Measurements from ENCODE around the gene PRDM16. TPM values are rescaled to one million over a fixed set of nuclear protein-coding genes. Genes with fewer than 3 reads are reported as not detected.

Gene PRDM16
- total and polyA plus RNA-seq, 2 donors (not counting 1 experiment from before 2014, with no cell fraction given) = 0.03 to 0.12 TPM

DNA sequence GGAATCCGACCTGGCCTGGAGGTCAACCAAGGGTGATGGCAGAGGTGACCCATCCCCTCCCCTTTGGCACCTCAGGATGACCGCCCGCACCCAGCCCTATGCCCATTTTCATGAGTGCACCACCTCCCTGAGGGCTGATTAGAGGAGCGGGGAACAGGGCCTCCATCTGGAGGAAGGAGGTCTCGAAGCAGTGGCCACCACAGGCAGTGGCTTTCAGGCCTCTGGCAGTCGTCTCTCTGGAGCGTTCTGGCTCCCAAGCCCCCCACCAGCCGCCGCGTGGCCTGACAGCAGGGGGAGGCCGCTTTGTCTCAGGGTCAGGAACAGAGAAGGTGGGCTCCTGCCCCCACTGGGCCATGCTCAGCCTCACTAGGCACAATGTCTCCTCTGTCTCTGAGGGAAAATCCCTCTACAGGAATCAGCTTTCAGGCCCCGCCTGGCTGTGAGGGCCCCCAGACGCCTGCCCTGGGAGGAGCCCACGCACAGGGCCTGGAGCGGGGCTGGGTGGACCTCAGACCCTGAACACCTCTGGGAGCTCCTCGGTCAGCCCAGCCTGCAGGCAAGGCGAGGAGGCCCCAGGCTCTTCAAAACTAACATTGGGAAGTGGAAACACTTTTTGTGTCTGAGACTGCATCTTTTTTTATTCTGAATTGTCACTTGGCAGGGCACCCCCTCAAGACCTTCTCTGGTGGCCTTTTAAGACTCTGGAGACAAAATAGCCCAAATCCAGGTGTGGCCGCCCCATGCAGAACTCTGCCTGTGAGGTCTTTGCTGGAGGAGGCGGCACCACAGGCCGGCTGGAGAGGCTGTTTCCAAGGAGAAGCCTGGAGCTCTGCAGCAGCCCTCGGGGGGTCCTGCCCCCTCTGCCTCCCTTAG, 257.7 kb downstream of the PRDM16 start:
- H3K4me1 ChIP-seq (ENCODE audit: control insufficient read depth in 2 of 2, insufficient read depth in 2 of 2, low read length in 2 of 2) = no peaks in the 10 kb centered on the region
- H3K27me3 Mint-ChIP-seq = no peaks in the 10 kb centered on the region
- no peaks in the 10 kb centered on the region for H3K4me1 Mint-ChIP-seq
- H3K27me3 ChIP-seq (replicated peaks in 1 of 4; ENCODE audit: control extremely low read depth in 1 of 4, control insufficient read depth in 3 of 4, insufficient read depth in 4 of 4, low read length in 3 of 4) = peaks cover 0 to 5% (median 0%) of the 10 kb centered on the region in 4 experiments
- H2AFZ ChIP-seq (ENCODE audit: insufficient read depth, low read depth, low read length, poor library complexity, severe bottlenecking) = no peak overlapping the region
- no peak overlapping the region for H3K27ac Mint-ChIP-seq
- no peak overlapping the region for H3K4me2 ChIP-seq (replicated peaks; ENCODE audit: low read depth, low read length, poor library complexity, severe bottlenecking)
- no peak overlapping the region for H3K4me3 Mint-ChIP-seq
- CTCF ChIA-PET = no interaction called here
- H3K79me2 ChIP-seq (ENCODE audit: control insufficient read depth, insufficient read depth, low read length) = no peaks in the 10 kb centered on the region
- no peaks in the 10 kb centered on the region for H3K36me3 ChIP-seq (replicated peaks in 1 of 2; ENCODE audit: control extremely low read depth in 1 of 2, control insufficient read depth in 1 of 2, extremely low read depth in 1 of 2, insufficient read depth in 2 of 2, low read length in 1 of 2)
- DNase-seq (no peak), ATAC-seq (ENCODE audit: low read depth) (no peak)
- H3K4me3 ChIP-seq (ENCODE audit: control extremely low read depth in 1 of 5, extremely low read depth in 1 of 5, insufficient read depth in 1 of 5, low read depth in 2 of 5, low read length in 4 of 5) = no peak overlapping the region
- no peak for TF ChIP-seq EZH2 (IDR thresholded peaks at IDR 0.05; ENCODE audit: borderline replicate concordance, insufficient read depth, low read depth, low read length, poor library complexity, severe bottlenecking)
- no peak for TF ChIP-seq CTCF (IDR thresholded peaks at IDR 0.05)
- POLR2A ChIA-PET = no interaction called here
- H3K27ac ChIP-seq (ENCODE audit: low read length in 2 of 2) = no peak overlapping the region
- H3K9me3 ChIP-seq (ENCODE audit: control extremely low read depth in 1 of 3, control insufficient read depth in 2 of 3, insufficient read depth in 1 of 3, low read length in 2 of 3) = peaks cover 0 to 10% (median 0%) of the 10 kb centered on the region in 3 donors
- H3K9ac ChIP-seq (ENCODE audit: low read length) = no peak overlapping the region
- intact Hi-C loops (cut with micrococcal nuclease) = no loop called here
- no peaks in the 10 kb centered on the region for H3K9me3 Mint-ChIP-seq (ENCODE audit: insufficient read depth)
- WGBS (ENCODE audit: insufficient coverage) = 87% methylated on average over 19 of the region's 21 CpGs
- no peaks in the 10 kb centered on the region for H4K20me1 ChIP-seq (ENCODE audit: control insufficient read depth, insufficient read depth, low read length, poor library complexity, severe bottlenecking)

GRCh38 chr1:3327389-3327702, 258.3 kb downstream of the PRDM16 start:
- Mint-ChIP-seq H3K27ac (no peak overlapping the region), H3K4me3 (no peak overlapping the region), H3K4me1 (no peaks in the 10 kb centered on the region), H3K27me3 (no peaks in the 10 kb centered on the region), H3K9me3 (ENCODE audit: insufficient read depth) (no peaks in the 10 kb centered on the region)
- no peak for DNase-seq
- Histone ChIP-seq H3K4me2 (replicated peaks; ENCODE audit: low read depth, low read length, poor library complexity, severe bottlenecking) (no peak overlapping the region), H2AFZ (ENCODE audit: insufficient read depth, low read depth, low read length, poor library complexity, severe bottlenecking) (no peak overlapping the region), H3K9me3 (ENCODE audit: control extremely low read depth in 1 of 3, control insufficient read depth in 2 of 3, insufficient read depth in 1 of 3, low read length in 2 of 3) (peaks cover 0 to 10% (median 0%) of the 10 kb centered on the region in 3 donors), H3K27me3 (replicated peaks in 1 of 4; ENCODE audit: control extremely low read depth in 1 of 4, control insufficient read depth in 3 of 4, insufficient read depth in 4 of 4, low read length in 3 of 4) (peaks cover 0 to 5% (median 0%) of the 10 kb centered on the region in 4 experiments), H3K79me2 (ENCODE audit: control insufficient read depth, insufficient read depth, low read length) (no peaks in the 10 kb centered on the region), H3K9ac (ENCODE audit: low read length) (no peak overlapping the region), H3K27ac (ENCODE audit: low read length in 2 of 2) (no peak overlapping the region), H3K4me3 (ENCODE audit: control extremely low read depth in 1 of 5, extremely low read depth in 1 of 5, insufficient read depth in 1 of 5, low read depth in 2 of 5, low read length in 4 of 5) (no peak overlapping the region), H3K36me3 (replicated peaks in 1 of 2; ENCODE audit: control extremely low read depth in 1 of 2, control insufficient read depth in 1 of 2, extremely low read depth in 1 of 2, insufficient read depth in 2 of 2, low read length in 1 of 2) (no peaks in the 10 kb centered on the region), H4K20me1 (ENCODE audit: control insufficient read depth, insufficient read depth, low read length, poor library complexity, severe bottlenecking) (no peaks in the 10 kb centered on the region), H3K4me1 (ENCODE audit: control insufficient read depth in 2 of 2, insufficient read depth in 2 of 2, low read length in 2 of 2) (no peaks in the 10 kb centered on the region)
- WGBS (ENCODE audit: insufficient coverage) = 85% methylated on average over 15 of the region's 15 CpGs
- ChIA-PET CTCF (no interaction called here), POLR2A (no interaction called here)
- no peak for TF ChIP-seq CTCF (IDR thresholded peaks at IDR 0.05)
- no peak for TF ChIP-seq EZH2 (IDR thresholded peaks at IDR 0.05; ENCODE audit: borderline replicate concordance, insufficient read depth, low read depth, low read length, poor library complexity, severe bottlenecking)
- intact Hi-C loops (cut with micrococcal nuclease) = no loop called here
- ATAC-seq (ENCODE audit: low read depth) = no peak
